Measurements from ENCODE around the gene DIDO1.
"Not testable (repeated sequence)": the region's sequence is repeated elsewhere in the genome, so short reads cannot be mapped to it uniquely, and the experiment has no call there.

Gene DIDO1

DNA sequence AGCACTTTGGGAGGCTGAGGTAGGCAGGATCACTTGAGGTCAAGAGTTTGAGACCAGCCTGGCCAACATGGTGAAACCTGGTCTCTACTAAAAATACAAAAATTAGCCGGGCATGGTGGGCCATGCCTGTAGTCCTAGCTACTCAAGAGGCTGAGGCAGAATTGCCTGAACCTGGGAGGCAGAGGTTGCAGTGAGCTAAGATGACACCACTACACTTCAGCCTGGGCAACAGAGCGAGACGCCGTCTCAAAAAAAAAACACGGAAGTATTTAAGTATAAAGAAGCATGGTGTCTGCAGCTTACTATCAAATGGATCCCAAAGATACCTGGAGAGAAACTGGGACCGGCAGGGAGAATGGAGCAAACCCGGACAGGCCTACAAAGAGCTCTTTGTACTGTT, 77.4 kb downstream of the DIDO1 start:
- not testable (repeated sequence) for H3K27ac Mint-ChIP-seq, H3K4me3 Mint-ChIP-seq, H3K4me1 Mint-ChIP-seq, DNase-seq, H3K36me3 Mint-ChIP-seq, H3K9me3 Mint-ChIP-seq, H3K27me3 Mint-ChIP-seq
- CTCF ChIA-PET, result interaction anchor here (0.7 to 1.3 kb wide), 2 partner anchors 10 to 80 kb away, joined by 4 to 5 read pairs; no protein-coding TSS in a partner anchor

DNA sequence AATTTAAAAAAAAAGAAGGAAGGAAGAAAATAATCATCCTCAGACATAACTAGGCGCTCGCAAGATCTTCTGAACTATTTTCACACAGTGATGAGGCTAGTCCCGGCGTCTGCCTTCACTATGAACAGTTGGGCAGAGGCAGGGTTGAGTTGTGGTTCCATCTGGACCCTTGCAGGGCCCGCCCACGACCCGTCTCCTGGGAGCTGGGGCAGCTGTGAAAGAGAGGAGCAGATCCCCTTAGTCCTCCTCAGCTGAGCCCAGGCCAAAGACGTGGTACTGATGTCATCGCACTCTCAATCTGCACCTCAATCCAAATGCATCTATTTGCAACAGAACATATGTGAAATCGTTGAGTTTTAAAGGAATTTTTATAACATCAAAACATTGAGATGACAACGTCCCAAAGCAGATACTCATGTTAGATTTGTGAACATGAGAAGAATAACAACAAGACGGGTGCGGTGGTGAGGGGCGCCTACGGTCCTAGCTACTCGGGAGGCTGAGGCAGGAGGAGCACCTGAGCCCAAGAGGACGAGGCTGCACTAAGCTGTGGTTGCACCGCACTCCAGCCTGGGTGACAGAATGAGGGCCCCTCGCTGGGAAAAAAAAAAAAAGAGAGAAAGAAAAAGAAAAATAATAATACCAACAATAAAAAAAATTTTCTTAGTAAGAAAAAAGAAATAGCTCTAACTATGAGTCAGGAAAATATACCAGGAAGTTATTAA, 80.0 kb downstream of the DIDO1 start:
- Mint-ChIP-seq H3K9me3 (no peaks in the 10 kb centered on the region), H3K27ac (no peak overlapping the region), H3K36me3 (no peaks in the 10 kb centered on the region), H3K4me3 (no peak overlapping the region), H3K27me3 (no peaks in the 10 kb centered on the region), H3K4me1 (no peaks in the 10 kb centered on the region)
- CTCF ChIA-PET, result interaction anchor here (0.6 to 0.7 kb wide), 2 partner anchors 84 to 377 kb away, joined by 3 read pairs; no protein-coding TSS in a partner anchor
- DNase-seq, result no peak

GRCh38 chr20:62845416-62846160, 80.7 kb downstream of the DIDO1 start:
- Mint-ChIP-seq H3K27me3 (no peaks in the 10 kb centered on the region), H3K27ac (no peak overlapping the region), H3K9me3 (no peaks in the 10 kb centered on the region), H3K4me3 (no peak overlapping the region), H3K36me3 (no peaks in the 10 kb centered on the region), H3K4me1 (no peaks in the 10 kb centered on the region)
- no peak for DNase-seq
- CTCF ChIA-PET, result interaction anchor here (0.6 kb wide), 1 partner anchor 84 kb away, joined by 3 read pairs; no protein-coding TSS in a partner anchor

- no peaks in the 10 kb centered on the region for H3K4me1 Mint-ChIP-seq
- H3K4me3 Mint-ChIP-seq, result no peak overlapping the region
- H3K27ac Mint-ChIP-seq, result no peak overlapping the region
- CTCF ChIA-PET, result no interaction called here
- peaks cover 4% of the 10 kb centered on the region for H3K27me3 Mint-ChIP-seq
- no peak for DNase-seq
- H3K36me3 Mint-ChIP-seq, result no peaks in the 10 kb centered on the region
- H3K9me3 Mint-ChIP-seq, result no peaks in the 10 kb centered on the region
Measured at GRCh38 chr20:62844182-62844581, 82.1 kb downstream of the DIDO1 start.

- no peak overlapping the region for H3K4me3 Mint-ChIP-seq
- CTCF ChIA-PET, result no interaction called here
- no peaks in the 10 kb centered on the region for H3K4me1 Mint-ChIP-seq
- peaks cover 4% of the 10 kb centered on the region for H3K27me3 Mint-ChIP-seq
- H3K9me3 Mint-ChIP-seq, result no peaks in the 10 kb centered on the region
- DNase-seq, result no peak
- H3K36me3 Mint-ChIP-seq, result no peaks in the 10 kb centered on the region
- H3K27ac Mint-ChIP-seq, result no peak overlapping the region
Measured at GRCh38 chr20:62843656-62844055, 82.6 kb downstream of the DIDO1 start.

- CTCF ChIA-PET, result interaction anchor here (0.7 to 1.0 kb wide), 2 partner anchors 10 to 13 kb away, joined by 3 read pairs; no protein-coding TSS in a partner anchor
Measured at GRCh38 chr20:62841705-62842212, 84.5 kb downstream of the DIDO1 start.

DNA sequence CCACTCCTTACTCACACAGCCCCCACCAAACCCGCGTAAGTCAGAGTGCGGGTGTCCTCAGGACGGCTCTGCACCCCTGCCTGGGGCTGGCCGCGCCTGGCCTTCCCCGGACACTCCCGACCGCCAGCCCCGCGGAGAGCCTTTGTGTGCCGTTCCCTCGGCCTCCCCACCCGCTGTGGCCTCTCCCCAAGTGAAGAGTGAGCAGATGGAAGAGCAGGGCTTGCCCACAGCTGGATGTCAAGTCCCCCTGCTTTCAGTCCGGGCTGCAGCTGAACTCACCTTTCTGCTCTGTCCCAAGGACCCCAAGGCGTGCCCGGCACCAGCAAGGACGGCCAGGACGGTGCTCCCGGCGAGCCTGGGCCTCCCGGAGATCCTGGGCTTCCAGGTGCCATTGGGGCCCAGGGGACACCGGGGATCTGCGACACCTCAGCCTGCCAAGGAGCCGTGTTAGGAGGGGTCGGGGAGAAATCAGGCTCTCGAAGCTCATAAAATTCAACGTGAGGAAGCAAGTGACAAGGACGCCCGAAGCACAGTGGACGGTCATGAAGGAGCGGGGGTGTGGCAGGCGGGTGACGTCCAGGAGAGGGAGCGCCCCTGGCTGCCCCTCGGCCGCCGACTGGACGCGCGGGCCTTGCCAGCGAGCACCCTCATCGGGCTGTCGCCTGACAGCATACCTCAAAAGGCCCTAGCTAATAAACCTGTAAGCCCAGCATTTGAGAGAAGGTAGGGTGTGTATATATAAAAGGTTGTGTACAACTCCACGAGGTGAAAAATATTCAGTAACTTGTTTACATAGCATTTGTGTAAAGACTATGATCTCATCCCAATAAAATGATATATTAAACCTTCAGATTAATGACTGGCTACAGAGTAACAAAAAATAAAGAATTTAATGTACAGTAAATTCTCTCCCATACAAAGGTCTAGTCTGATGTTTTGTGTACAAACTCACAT, 85.8 kb downstream of the DIDO1 start:
- H3K4me1 Mint-ChIP-seq, result no peaks in the 10 kb centered on the region
- H3K36me3 Mint-ChIP-seq, result no peaks in the 10 kb centered on the region
- H3K9me3 Mint-ChIP-seq, result no peaks in the 10 kb centered on the region
- DNase-seq, result no peak
- H3K27me3 Mint-ChIP-seq, result peaks cover 20% of the 10 kb centered on the region
- H3K4me3 Mint-ChIP-seq, result no peak overlapping the region
- H3K27ac Mint-ChIP-seq, result no peak overlapping the region
- CTCF ChIA-PET, result no interaction called here

More at GRCh38 chr20:62841705-62842212, 84.5 kb downstream of the DIDO1 start:
- Mint-ChIP-seq H3K27me3 (peaks cover 9% of the 10 kb centered on the region), H3K4me3 (no peak overlapping the region), H3K27ac (no peak overlapping the region), H3K36me3 (no peaks in the 10 kb centered on the region), H3K9me3 (no peaks in the 10 kb centered on the region), H3K4me1 (no peaks in the 10 kb centered on the region)
- DNase-seq, result no peak

DNA sequence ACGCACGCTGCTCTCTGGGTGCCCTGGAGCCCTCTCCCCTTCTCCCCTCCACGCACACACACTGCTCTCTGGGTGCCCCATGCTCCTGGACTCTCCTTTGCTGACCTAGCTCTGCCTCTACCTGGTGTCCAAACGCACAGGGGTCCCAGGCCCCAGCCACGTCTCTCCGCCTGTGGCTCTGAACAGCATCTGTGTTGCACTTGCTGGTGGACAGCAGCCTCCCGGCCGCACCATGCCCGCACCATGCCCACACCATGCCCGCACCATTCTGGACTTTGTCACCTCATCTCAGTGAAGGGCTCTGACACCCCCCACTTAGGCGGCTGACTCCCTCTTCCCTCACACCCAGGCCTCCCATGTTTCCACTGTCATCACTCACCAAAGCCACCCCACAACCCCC, 86.5 kb downstream of the DIDO1 start:
- CTCF ChIA-PET, result no interaction called here
- no peaks in the 10 kb centered on the region for H3K9me3 Mint-ChIP-seq
- peaks cover 26% of the 10 kb centered on the region for H3K27me3 Mint-ChIP-seq
- no peak overlapping the region for H3K4me3 Mint-ChIP-seq
- no peaks in the 10 kb centered on the region for H3K4me1 Mint-ChIP-seq
- H3K27ac Mint-ChIP-seq, result no peak overlapping the region
- no peaks in the 10 kb centered on the region for H3K36me3 Mint-ChIP-seq
- no peak for DNase-seq

DNA sequence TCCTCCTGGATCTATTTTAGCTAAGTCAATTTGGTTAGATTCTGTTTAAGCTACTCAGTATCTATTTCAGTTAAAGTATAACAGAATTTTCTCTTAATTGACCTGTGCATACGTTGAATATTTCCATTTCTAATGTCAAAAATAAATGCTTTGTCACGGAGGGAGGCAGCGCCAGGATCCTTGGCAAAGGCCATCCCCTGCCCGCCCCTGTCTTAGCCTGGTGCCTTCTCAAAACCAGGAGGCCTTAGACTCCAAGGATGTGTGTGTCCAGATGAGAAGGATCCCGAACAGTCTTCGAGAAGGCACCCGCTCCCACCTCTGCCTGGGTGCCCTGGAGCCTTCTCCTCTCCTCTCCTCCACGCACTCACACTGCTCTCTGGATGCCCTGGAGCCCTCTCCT, 87.0 kb downstream of the DIDO1 start:
- no peak for DNase-seq
- H3K27ac Mint-ChIP-seq, result no peak overlapping the region
- H3K4me1 Mint-ChIP-seq, result no peaks in the 10 kb centered on the region
- H3K36me3 Mint-ChIP-seq, result no peaks in the 10 kb centered on the region
- no peaks in the 10 kb centered on the region for H3K9me3 Mint-ChIP-seq
- H3K4me3 Mint-ChIP-seq, result no peak overlapping the region
- CTCF ChIA-PET, result interaction anchor here (0.6 kb wide), 1 partner anchor 11 kb away, joined by 5 read pairs; no protein-coding TSS in a partner anchor
- peaks cover 27% of the 10 kb centered on the region for H3K27me3 Mint-ChIP-seq

- no peak overlapping the region for H3K27ac Mint-ChIP-seq
- no peak overlapping the region for H3K4me3 Mint-ChIP-seq
- CTCF ChIA-PET, result interaction anchor here (0.5 kb wide), 1 partner anchor 32 kb away, joined by 3 read pairs; no protein-coding TSS in a partner anchor
Measured at GRCh38 chr20:62838128-62838891, 88.0 kb downstream of the DIDO1 start.

GRCh38 chr20:62837790-62838127, 88.5 kb downstream of the DIDO1 start:
- Mint-ChIP-seq H3K27ac (no peak overlapping the region), H3K36me3 (no peaks in the 10 kb centered on the region), H3K9me3 (no peaks in the 10 kb centered on the region), H3K4me3 (no peak overlapping the region), H3K4me1 (no peaks in the 10 kb centered on the region), H3K27me3 (peaks cover 27% of the 10 kb centered on the region)
- no peak for DNase-seq
- CTCF ChIA-PET, result interaction anchor here (0.5 kb wide), 1 partner anchor 32 kb away, joined by 3 read pairs; no protein-coding TSS in a partner anchor

More at GRCh38 chr20:62838128-62838891, 88.0 kb downstream of the DIDO1 start:
- DNase-seq, result no peak
- peaks cover 27% of the 10 kb centered on the region for H3K27me3 Mint-ChIP-seq
- no peaks in the 10 kb centered on the region for H3K4me1 Mint-ChIP-seq
- no peaks in the 10 kb centered on the region for H3K36me3 Mint-ChIP-seq
- H3K9me3 Mint-ChIP-seq, result no peaks in the 10 kb centered on the region

DNA sequence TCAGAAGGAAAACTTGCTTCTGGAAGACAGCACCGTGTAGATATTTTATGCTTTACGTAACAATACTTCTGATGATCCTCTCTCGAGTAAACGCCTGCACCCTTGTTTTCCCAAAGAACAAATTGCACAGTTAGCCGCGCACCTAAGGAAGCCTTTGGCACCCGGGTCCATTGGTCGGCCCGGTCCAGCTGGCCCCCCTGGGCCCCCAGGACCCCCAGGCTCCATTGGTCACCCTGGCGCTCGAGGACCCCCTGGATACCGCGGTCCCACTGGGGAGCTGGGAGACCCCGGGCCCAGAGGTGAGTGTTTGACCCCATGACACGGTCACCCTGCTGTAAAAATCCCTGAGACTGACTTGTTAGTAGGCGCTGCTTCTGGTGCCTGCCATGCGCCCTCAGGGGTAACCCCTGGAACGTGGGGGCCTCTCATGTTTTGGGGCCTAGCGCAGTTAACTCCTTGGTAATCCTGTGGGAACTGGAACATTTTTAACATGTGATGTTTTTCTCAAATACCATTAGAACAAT, 89.3 kb downstream of the DIDO1 start:
- Mint-ChIP-seq H3K27me3 (peaks cover 30% of the 10 kb centered on the region), H3K4me3 (no peak overlapping the region), H3K9me3 (no peaks in the 10 kb centered on the region), H3K36me3 (no peaks in the 10 kb centered on the region), H3K27ac (no peak overlapping the region), H3K4me1 (no peaks in the 10 kb centered on the region)
- no peak for DNase-seq
- CTCF ChIA-PET, result no interaction called here

Data from activated naive CD4-positive, alpha-beta T cell treated with anti-CD3 and anti-CD28 coated beads, Interleukin-2, amount 10 ng/mL, durations not matched to agents 7 days and 5 days (primary cell).